Stimulated activated CD4-positive, alpha-beta T cell treated with anti-CD3 and anti-CD28 coated beads, Interleukin-4, amount 100 ng/mL, for 1 hour (primary cell): Measurements from ENCODE around the gene OSBP2.

Experiments used
- DNase-seq: peaks from one replicate; pipeline ENCODE4 v3.0.0-alpha.2; 2020

Gene OSBP2

DNA sequence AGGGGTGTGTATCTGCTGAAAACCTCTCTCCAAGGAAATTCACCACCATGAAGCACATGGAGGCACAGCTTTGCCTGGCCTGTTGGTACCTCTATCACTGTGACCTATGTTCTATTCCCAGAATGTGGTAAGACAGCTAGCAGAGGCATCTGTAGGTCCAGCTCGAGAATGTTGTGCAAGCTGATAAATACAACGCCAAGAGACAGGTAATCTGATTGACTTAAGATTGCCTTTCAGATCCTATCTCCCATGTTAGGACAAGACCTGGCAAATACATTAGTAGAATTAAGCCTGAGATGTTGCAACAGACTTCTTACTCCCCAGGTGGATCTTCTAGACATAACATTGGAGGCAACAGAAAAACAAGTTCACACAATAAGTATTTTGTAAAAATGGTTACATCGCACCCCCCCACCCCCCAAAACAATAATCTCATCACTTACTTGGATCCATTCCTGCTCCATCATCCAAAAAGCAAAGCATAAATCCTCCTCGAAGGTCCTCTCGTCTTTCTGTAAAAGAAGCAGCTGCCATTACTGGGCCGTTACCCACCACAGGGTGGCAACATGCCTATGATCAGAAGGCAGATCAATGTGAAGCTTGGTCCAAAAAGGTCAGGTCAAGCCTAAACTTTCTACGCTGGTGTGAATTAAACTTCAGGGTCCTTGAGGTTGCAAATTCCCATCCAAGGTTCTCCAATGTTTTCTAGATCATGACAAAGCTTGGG, 255.4 kb downstream of the OSBP2 start:
- DNase-seq, result no peak

DNA sequence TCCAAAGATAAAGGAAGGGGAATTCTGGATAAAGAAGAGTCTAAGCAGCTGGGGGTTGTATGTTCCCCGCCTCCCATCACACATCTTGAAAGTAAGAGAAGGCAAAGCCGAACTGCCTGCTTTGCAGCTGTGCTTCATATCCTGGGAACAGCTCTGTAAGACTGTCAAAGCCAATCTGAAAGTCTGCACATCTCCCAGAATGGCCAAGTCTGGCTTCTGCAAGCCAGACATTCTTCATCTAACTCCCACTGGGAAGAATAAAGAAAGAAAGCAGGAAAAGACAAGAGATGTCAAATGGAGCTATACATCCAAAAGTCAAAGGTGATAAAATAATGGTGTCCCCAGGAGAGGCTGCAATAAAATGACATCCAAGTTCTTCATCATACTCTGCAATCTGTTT, 258.5 kb downstream of the OSBP2 start:
- DNase-seq, result no peak

DNA sequence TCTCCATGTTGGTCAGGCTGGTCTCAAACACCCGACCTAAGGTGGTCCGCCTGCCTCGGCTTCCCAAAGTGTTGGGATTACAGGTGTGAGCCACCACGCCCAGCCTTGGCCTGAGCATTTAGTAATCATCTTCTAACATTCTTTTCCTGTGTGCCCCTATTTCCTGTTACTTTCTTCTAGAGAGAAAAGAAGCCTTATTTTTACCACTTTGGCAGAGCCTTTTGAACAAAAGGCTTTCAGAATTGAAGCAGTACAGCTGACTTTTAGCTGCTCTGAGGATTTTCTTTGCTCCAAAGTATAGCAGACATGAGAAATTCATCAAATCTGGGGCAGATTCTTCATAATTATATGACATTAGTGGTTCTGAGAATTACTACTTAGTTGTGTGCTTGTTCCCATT, 260.5 kb downstream of the OSBP2 start:
- no peak for DNase-seq
